Fibroblast of lung (primary cell): Measurements from ENCODE around the gene RRP12.

Source experiments
- CTCF ChIP-seq, 2 donors: IDR thresholded peaks in 1 of 2; conservative IDR thresholded peaks in 1 of 2; 1 replicate in 1 of 2; 2 replicates in 1 of 2; pipeline ENCODE4 v1.5.1; 2011 to 2012; ENCODE audit warnings: low read length in 2 of 2, control low read depth in 1 of 2, inconsistent platforms in 1 of 2, low read depth in 1 of 2, mild to moderate bottlenecking in 1 of 2
- EZH2 ChIP-seq: IDR thresholded peaks from 2 replicates; pipeline ENCODE4 v1.5.1; 2012; ENCODE audit warnings: low read length, control low read depth, mild to moderate bottlenecking; ENCODE audit errors: missing control alignments

- no peak for TF ChIP-seq CTCF (conservative IDR thresholded peaks at IDR 0.05 in 1 of 2, IDR thresholded peaks at IDR 0.05 in 1 of 2; ENCODE audit: low read depth in 1 of 2, low read length in 2 of 2)
- no peak for TF ChIP-seq EZH2
Measured at GRCh38 chr10:97406064-97406463, 4.9 kb upstream of the RRP12 start.
